K562 (cell line): ENCODE results near the gene NECAB3. TPM values are rescaled to one million over a fixed set of nuclear protein-coding genes. Genes with fewer than 3 reads are reported as not detected.

ENCODE experiments used
- ATAC-seq: fragments of 200-7000 bp; cut with Tn5 transposase; 3 replicates; pipeline ENCODE4 v1.9.1; 2020; ENCODE audit warnings: moderate library complexity
- BruUV-seq: library from RNA; stranded (reverse); fragments of 400-500 nt; replicated peaks from 2 replicates; lab custom pipeline; 2021; lab: Mats Ljungman, UMichigan
- CTCF ChIA-PET: fragments of 300-600 bp; formaldehyde crosslinking; extraction: SDS; loops from one replicate; lab custom pipeline; 2021; ENCODE audit warnings: low intra/inter-chr PET ratio; lab: Yijun Ruan, JAX
- POLR2A ChIA-PET: fragments of 300-600, 350-650 bp; sonication (Branson Sonifier 250); formaldehyde crosslinking; extraction: SDS; loops from one replicate; lab custom pipeline; 2021; ENCODE audit warnings: antibody characterized with exemption, inconsistent platforms; lab: Yijun Ruan, JAX
- DNase-seq, 4 experiments: peaks; one replicate each; pipeline versions ENCODE4 v3.0.0 to v3.0.0-alpha.2; 2011 to 2018; ENCODE audit warnings: low spot score in 3 of 4, mixed read lengths in 3 of 4; ENCODE audit errors: extremely low read depth in 1 of 4
- FAIRE-seq: peaks from 2 replicates; lab custom pipeline; 2011; peaks lifted over from hg19 to GRCh38; lab: Jason Lieb, UNC
- H2AFZ ChIP-seq: 2 replicates; pipeline ENCODE4 v1.6.0; 2011; ENCODE audit warnings: low read depth, low read length, control low read depth, inconsistent platforms
- H3K27ac ChIP-seq: fragments of 200-600 bp; 3 replicates; pipeline ENCODE4 v1.8.0; 2011; ENCODE audit warnings: low read depth, mild to moderate bottlenecking, control low read depth, inconsistent platforms, low read length, moderate library complexity, mixed read lengths; ENCODE audit errors: extremely low read depth
- H3K27me3 ChIP-seq, 2 experiments: fragments of 300-600 bp in 1 of 2; 2 replicates in 1 of 2; 3 replicates in 1 of 2; pipeline versions ENCODE4 v1.6.0 to v1.8.0; 2011; ENCODE audit warnings: inconsistent platforms in 2 of 2, low read length in 2 of 2, mild to moderate bottlenecking in 1 of 2, mixed read lengths in 1 of 2, moderate library complexity in 1 of 2; ENCODE audit not compliant: control insufficient read depth in 2 of 2, insufficient read depth in 2 of 2
- H3K36me3 ChIP-seq: fragments of 300-600 bp; 3 replicates; pipeline ENCODE4 v1.8.0; 2011; ENCODE audit warnings: mild to moderate bottlenecking, low read length, inconsistent platforms; ENCODE audit not compliant: control insufficient read depth, insufficient read depth
- H3K4me1 ChIP-seq, 2 experiments: fragments of 200-600 bp in 1 of 2; replicated peaks in 1 of 2; 2 replicates in 1 of 2; 3 replicates in 1 of 2; pipeline versions ENCODE4 v1.5.1 to v1.8.0; 2011; ENCODE audit warnings: inconsistent platforms in 2 of 2, low read length in 2 of 2, mild to moderate bottlenecking in 1 of 2, mixed read lengths in 1 of 2, moderate library complexity in 1 of 2; ENCODE audit not compliant: control insufficient read depth in 2 of 2, insufficient read depth in 2 of 2
- H3K4me2 ChIP-seq: 2 replicates; pipeline ENCODE4 v1.6.1; 2011; ENCODE audit warnings: low read length, control low read depth, inconsistent platforms, mixed read lengths; ENCODE audit not compliant: insufficient read depth
- H3K4me3 ChIP-seq: fragments of 200-600 bp; sonication (generic), shearing (Covaris generic); 2 replicates; pipeline ENCODE4 v1.5.1; 2016; ENCODE audit warnings: control low read depth, inconsistent platforms
- H3K79me2 ChIP-seq: fragments of 200-600 bp; 3 replicates; pipeline ENCODE4 v1.8.0; 2011; ENCODE audit warnings: low read length, inconsistent platforms; ENCODE audit not compliant: control insufficient read depth, insufficient read depth
- H3K9ac ChIP-seq, 2 experiments: 2 replicates each; pipeline versions ENCODE4 v1.6.0 to v1.6.1; 2011; ENCODE audit warnings: low read depth in 2 of 2, low read length in 2 of 2, control low read depth in 1 of 2, inconsistent platforms in 1 of 2, mild to moderate bottlenecking in 1 of 2, mixed read lengths in 1 of 2; ENCODE audit not compliant: insufficient read depth in 1 of 2
- H3K9me1 ChIP-seq: one replicate; pipeline ENCODE4 v1.6.0; 2011; ENCODE audit warnings: inconsistent platforms, mild to moderate bottlenecking, low read length, moderate library complexity; ENCODE audit not compliant: control insufficient read depth, insufficient read depth
- H3K9me3 ChIP-seq: replicated peaks from 2 replicates; pipeline ENCODE4 v1.5.1; 2011; ENCODE audit warnings: low read depth, low read length, inconsistent platforms; ENCODE audit not compliant: control insufficient read depth, insufficient read depth
- H4K20me1 ChIP-seq: replicated peaks from 2 replicates; pipeline ENCODE4 v1.6.1; 2011; ENCODE audit warnings: low read length, inconsistent platforms, mixed read lengths; ENCODE audit not compliant: control insufficient read depth, insufficient read depth
- E2F5 ChIP-seq: sonication (generic); formaldehyde crosslinking; IDR thresholded peaks from 2 replicates; pipeline ENCODE4 v1.8.0; 2022; ENCODE audit warnings: mild to moderate bottlenecking, missing genetic modification reagents
- FOSL1 ChIP-seq: fragments of 200-800 bp; sonication (Bioruptor generic); conservative IDR thresholded peaks from 2 replicates; pipeline ENCODE4 v1.6.1; 2016; ENCODE audit warnings: missing genetic modification characterization, missing compliant biosample characterization
- GABPA ChIP-seq: fragments of 200-800 bp; sonication (Bioruptor generic); conservative IDR thresholded peaks from 2 replicates; pipeline ENCODE4 v1.6.1; 2016; ENCODE audit warnings: low read depth, missing genetic modification characterization, missing compliant biosample characterization
- JUNB ChIP-seq: fragments of 450-650 bp; formaldehyde crosslinking; conservative IDR thresholded peaks from 2 replicates; pipeline ENCODE4 v1.4.0; 2020; ENCODE audit warnings: mild to moderate bottlenecking
- KAT8 ChIP-seq: fragments of 450-650 bp; IDR thresholded peaks from 2 replicates; pipeline ENCODE4 v1.6.1; 2016; ENCODE audit warnings: low read depth, mild to moderate bottlenecking
- KDM4B ChIP-seq, 2 experiments: fragments of 450-650 bp in 1 of 2; sonication (generic) in 1 of 2; IDR thresholded peaks; 2 replicates each; pipeline ENCODE4 v1.6.1; 2016 to 2017; ENCODE audit warnings: borderline replicate concordance in 2 of 2, antibody characterized with exemption in 1 of 2, low read depth in 1 of 2, mild to moderate bottlenecking in 1 of 2
- TFAM ChIP-seq: fragments of 250-450 bp; sonication (Bioruptor Pico); conservative IDR thresholded peaks from 2 replicates; pipeline ENCODE4 v1.5.0; 2021; ENCODE audit warnings: mild to moderate bottlenecking, moderate library complexity
- ZFP91 ChIP-seq: sonication (generic); formaldehyde crosslinking; IDR thresholded peaks from 2 replicates; pipeline ENCODE4 v1.8.0; 2022; ENCODE audit warnings: mild to moderate bottlenecking, missing genetic modification reagents
- ZNF589 ChIP-seq: fragments of 200-800 bp; sonication (Bioruptor generic); IDR thresholded peaks from 2 replicates; pipeline ENCODE4 v1.6.1; 2016; ENCODE audit warnings: low read depth, missing genetic modification characterization, missing compliant biosample characterization
- WGBS: fragments of 100-300 bp; shearing (Covaris generic); methylation state at CpG from one replicate; pipeline ENCODE4 v1.1.6; 2016; ENCODE audit warnings: low coverage, mixed read lengths; ENCODE audit not compliant: insufficient coverage; ENCODE audit errors: missing lambda C conversion rate; 5-methylcytosine and 5-hydroxymethylcytosine counted together
- in situ Hi-C: fragments of 300-500 bp; cut with MboI; formaldehyde crosslinking; loops from 4 replicates; pipeline ENCODE4 v1.15.0; 2018; ENCODE audit warnings: inconsistent platforms, mixed read lengths
- intact Hi-C: fragments of 100-400 bp; cut with micrococcal nuclease; formaldehyde crosslinking; loops from 2 replicates; pipeline ENCODE4 v1.14.2; 2022
- polyA plus RNA-seq, 8 experiments: library from polyadenylated mRNA; depleted of rRNA in 4 of 8; stranded (reverse) in 5 of 8; unstranded in 3 of 8; fragments of >200 nt; fragmentation: Nextera tagmentation in 2 of 8; fragmentation: Illumina TruSeq in 1 of 8; extraction: Ambion mirVana in 2 of 8; extraction: Trizol in 1 of 8; gene quantifications; 2 replicates each; pipeline versions ENCODE4 v1.2.1 to v1.2.3, GENCODE V29; 2011 to 2014; ENCODE audit warnings: inconsistent platforms in 1 of 8, missing spikeins in 1 of 8
- total RNA-seq, 7 experiments: library from RNA; depleted of rRNA in 6 of 7; stranded (reverse); fragments of >200 nt in 6 of 7; fragmentation: Illumina TruSeq in 2 of 7; extraction: Trizol in 2 of 7; gene quantifications; 2 replicates each; pipeline versions ENCODE4 v1.2.1 to v1.2.3, GENCODE V29; 2011 to 2021; ENCODE audit warnings: low replicate concordance in 1 of 7
- TF ChIP-seq, protein P1 (sequence below): fragments of 450-650 bp; IDR thresholded peaks from 2 replicates; pipeline ENCODE4 v1.6.1; 2016; ENCODE audit warnings: low read depth

NECAB3 gene
- total and polyA plus RNA-seq, 9 of the 15 experiments (the other 6 are each of a cell fraction or from before 2014, with no cell fraction given) = 0.94 to 63.3 (median 31.5) TPM

DNA sequence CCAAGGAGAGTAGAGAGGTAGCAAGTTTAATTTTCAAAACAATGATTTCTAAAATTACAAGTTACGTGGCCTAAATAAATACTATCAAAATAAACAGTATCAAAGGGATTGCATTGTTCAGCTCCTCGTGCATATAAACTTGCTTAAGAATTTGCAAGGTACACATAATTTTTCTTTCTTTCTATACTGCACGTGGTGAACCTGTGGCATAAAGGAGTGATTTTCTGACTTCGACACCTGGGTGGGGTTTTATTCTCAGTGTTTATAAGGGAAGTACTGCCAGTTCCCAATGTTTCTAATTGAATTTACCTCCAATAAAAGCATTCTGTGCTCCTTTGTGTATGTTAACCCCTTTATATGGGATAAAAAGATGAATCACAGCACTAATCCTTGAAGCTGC, 62.2 kb downstream of the NECAB3 start:
- ATAC-seq = no peak
- TF ChIP-seq, protein P1, sequence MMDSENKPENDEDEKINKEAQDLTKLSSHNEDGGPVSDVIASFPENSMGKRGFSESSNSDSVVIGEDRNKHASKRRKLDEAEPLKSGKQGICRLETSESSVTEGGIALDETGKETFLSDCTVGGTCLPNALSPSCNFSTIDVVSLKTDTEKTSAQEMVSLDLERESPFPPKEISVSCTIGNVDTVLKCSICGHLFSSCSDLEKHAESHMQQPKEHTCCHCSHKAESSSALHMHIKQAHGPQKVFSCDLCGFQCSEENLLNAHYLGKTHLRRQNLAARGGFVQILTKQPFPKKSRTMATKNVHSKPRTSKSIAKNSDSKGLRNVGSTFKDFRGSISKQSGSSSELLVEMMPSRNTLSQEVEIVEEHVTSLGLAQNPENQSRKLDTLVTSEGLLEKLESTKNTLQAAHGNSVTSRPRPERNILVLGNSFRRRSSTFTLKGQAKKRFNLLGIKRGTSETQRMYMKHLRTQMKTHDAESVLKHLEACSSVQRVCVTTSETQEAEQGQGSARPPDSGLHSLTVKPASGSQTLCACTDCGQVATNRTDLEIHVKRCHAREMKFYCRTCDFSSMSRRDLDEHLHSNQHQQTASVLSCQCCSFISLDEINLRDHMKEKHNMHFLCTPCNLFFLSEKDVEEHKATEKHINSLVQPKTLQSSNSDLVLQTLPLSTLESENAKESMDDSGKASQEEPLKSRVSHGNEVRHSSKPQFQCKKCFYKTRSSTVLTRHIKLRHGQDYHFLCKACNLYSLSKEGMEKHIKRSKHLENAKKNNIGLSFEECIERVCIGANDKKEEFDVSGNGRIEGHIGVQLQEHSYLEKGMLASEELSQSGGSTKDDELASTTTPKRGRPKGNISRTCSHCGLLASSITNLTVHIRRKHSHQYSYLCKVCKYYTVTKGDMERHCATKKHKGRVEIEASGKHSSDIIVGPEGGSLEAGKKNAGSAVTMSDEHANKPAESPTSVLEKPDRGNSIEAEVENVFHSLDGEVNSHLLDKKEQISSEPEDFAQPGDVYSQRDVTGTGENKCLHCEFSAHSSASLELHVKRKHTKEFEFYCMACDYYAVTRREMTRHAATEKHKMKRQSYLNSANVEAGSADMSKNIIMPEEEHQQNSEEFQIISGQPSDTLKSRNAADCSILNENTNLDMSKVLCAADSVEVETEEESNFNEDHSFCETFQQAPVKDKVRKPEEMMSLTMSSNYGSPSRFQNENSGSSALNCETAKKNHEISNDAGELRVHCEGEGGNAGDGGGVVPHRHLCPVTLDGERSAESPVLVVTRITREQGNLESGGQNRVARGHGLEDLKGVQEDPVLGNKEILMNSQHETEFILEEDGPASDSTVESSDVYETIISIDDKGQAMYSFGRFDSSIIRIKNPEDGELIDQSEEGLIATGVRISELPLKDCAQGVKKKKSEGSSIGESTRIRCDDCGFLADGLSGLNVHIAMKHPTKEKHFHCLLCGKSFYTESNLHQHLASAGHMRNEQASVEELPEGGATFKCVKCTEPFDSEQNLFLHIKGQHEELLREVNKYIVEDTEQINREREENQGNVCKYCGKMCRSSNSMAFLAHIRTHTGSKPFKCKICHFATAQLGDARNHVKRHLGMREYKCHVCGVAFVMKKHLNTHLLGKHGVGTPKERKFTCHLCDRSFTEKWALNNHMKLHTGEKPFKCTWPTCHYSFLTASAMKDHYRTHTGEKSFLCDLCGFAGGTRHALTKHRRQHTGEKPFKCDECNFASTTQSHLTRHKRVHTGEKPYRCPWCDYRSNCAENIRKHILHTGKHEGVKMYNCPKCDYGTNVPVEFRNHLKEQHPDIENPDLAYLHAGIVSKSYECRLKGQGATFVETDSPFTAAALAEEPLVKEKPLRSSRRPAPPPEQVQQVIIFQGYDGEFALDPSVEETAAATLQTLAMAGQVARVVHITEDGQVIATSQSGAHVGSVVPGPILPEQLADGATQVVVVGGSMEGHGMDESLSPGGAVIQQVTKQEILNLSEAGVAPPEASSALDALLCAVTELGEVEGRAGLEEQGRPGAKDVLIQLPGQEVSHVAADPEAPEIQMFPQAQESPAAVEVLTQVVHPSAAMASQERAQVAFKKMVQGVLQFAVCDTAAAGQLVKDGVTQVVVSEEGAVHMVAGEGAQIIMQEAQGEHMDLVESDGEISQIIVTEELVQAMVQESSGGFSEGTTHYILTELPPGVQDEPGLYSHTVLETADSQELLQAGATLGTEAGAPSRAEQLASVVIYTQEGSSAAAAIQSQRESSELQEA = no peak
- TF ChIP-seq GABPA (tag) (no peak), KAT8 (no peak), ZFP91 (no peak), JUNB (CRISPR knock-in tag) (no peak), ZNF589 (CRISPR knock-in tag) (no peak), FOSL1 (tag) (no peak), KDM4B (IDR thresholded peaks at IDR 0.05; ENCODE audit: borderline replicate concordance in 2 of 2, low read depth in 1 of 2) (no peak), E2F5 (no peak), TFAM (no peak)

More for the DNA sequence above, 62.2 kb downstream of the NECAB3 start:
- no peaks in the 10 kb centered on the region for H3K27me3 ChIP-seq
- H3K36me3 ChIP-seq = peaks cover 53% of the 10 kb centered on the region
- H3K4me3 ChIP-seq = no peak overlapping the region
- 58% methylated on average over 4 of the region's 4 CpGs for WGBS
- BruUV-seq = no TSS peak
- DNase-seq (no peak), FAIRE-seq (no peak)
- CTCF ChIA-PET = no interaction called here
- no peak overlapping the region for H3K4me2 ChIP-seq
- no peaks in the 10 kb centered on the region for H4K20me1 ChIP-seq
- intact Hi-C loops (no loop called here), in situ Hi-C loops (no loop called here)
- H3K79me2 ChIP-seq = no peaks in the 10 kb centered on the region
- POLR2A ChIA-PET = no interaction called here
- H3K9ac ChIP-seq = no peak overlapping the region
- H3K4me1 ChIP-seq = no peaks in the 10 kb centered on the region
- no peaks in the 10 kb centered on the region for H3K9me1 ChIP-seq
- H2AFZ ChIP-seq = no peak overlapping the region
- no peaks in the 10 kb centered on the region for H3K9me3 ChIP-seq
- no peak overlapping the region for H3K27ac ChIP-seq
